ENCODE results near the gene OR10G3.
A peak's percentile ranks its signal among the peaks of the same experiment; 100 is the strongest.
"Not testable (repeated sequence)": the region's sequence is repeated elsewhere in the genome, so short reads cannot be mapped to it uniquely, and the experiment has no call there.

OR10G3 gene

GRCh38 chr14:21579976-21580375 lies at the start of gene OR10G3:
Gene OR10G3 (minus strand): TSS chr14:21580076. CDS start chr14:21570744, 9,332 bp downstream.
- DNase-seq = no peak

- DNase-seq = no peak
Measured at GRCh38 chr14:21626491-21627230, 46.8 kb upstream of the OR10G3 start.

- DNase-seq = no peak
Measured at GRCh38 chr14:21617614-21618013, 37.7 kb upstream of the OR10G3 start.

GRCh38 chr14:21614240-21614639 lies 34.4 kb upstream of the OR10G3 start:
- no peak for DNase-seq

- no peak for DNase-seq
Measured at GRCh38 chr14:21612324-21612723, 32.4 kb upstream of the OR10G3 start.

- DNase-seq = not testable (repeated sequence)
Measured at GRCh38 chr14:21602181-21602580, 22.3 kb upstream of the OR10G3 start.

GRCh38 chr14:21589317-21589716 lies 9.4 kb upstream of the OR10G3 start:
- DNase-seq = no peak

GRCh38 chr14:21575661-21576060 lies 4.2 kb downstream of the OR10G3 start:
- DNase-seq = no peak

- DNase-seq = no peak
Measured at GRCh38 chr14:21572604-21573003, 7.3 kb downstream of the OR10G3 start.

- DNase-seq = no peak
Measured at GRCh38 chr14:21558703-21559170, 21.1 kb downstream of the OR10G3 start.

GRCh38 chr14:21557084-21557901 lies 22.6 kb downstream of the OR10G3 start:
- DNase-seq = peak in 54 of 58 donors; percentile 4 to 87 (median 62)

- DNase-seq = no peak
Measured at GRCh38 chr14:21556378-21557083, 23.3 kb downstream of the OR10G3 start.

GRCh38 chr14:21553266-21553665 lies 26.6 kb downstream of the OR10G3 start:
- DNase-seq = no peak

GRCh38 chr14:21544588-21544987 lies 35.3 kb downstream of the OR10G3 start:
- not testable (repeated sequence) for DNase-seq

- DNase-seq = no peak
Measured at GRCh38 chr14:21543963-21544362, 35.9 kb downstream of the OR10G3 start.

- no peak for DNase-seq
Measured at GRCh38 chr14:21543521-21543960, 36.3 kb downstream of the OR10G3 start.

- DNase-seq = no peak
Measured at GRCh38 chr14:21541413-21542074, 38.3 kb downstream of the OR10G3 start.

GRCh38 chr14:21539189-21539940 lies 40.5 kb downstream of the OR10G3 start:
- peak in 2 of 58 donors; percentile 4 to 32 for DNase-seq

- DNase-seq = no peak
Measured at GRCh38 chr14:21537090-21537424, 42.8 kb downstream of the OR10G3 start.

GRCh38 chr14:21536418-21537089 lies 43.3 kb downstream of the OR10G3 start:
- DNase-seq = peak in 11 of 58 donors; percentile 4 to 43 (median 11)

Data from anterior cingulate cortex (tissue), 58 donors.